Kidney capillary endothelial cell (primary cell): ENCODE results near the gene ENTPD3.
"Not testable (repeated sequence)": the region's sequence is repeated elsewhere in the genome, so short reads cannot be mapped to it uniquely, and the experiment has no call there.

Experiments used
- DNase-seq: peaks from one replicate; pipeline ENCODE4 v3.0.0-alpha.2; 2018; ENCODE audit warnings: low spot score

The ENTPD3 gene

GRCh38 chr3:40407007-40407406 lies 20.0 kb downstream of the ENTPD3 start:
- DNase-seq = no peak

- no peak for DNase-seq
These were observed 20.6 kb downstream of the ENTPD3 start for GRCh38 chr3:40407611-40408010.

- no peak for DNase-seq
These were observed 27.3 kb downstream of the ENTPD3 start for GRCh38 chr3:40414270-40414669.

GRCh38 chr3:40417845-40418543 lies 31.0 kb downstream of the ENTPD3 start:
- DNase-seq = no peak

- no peak for DNase-seq
These were observed 35.9 kb downstream of the ENTPD3 start for GRCh38 chr3:40422861-40423260.

GRCh38 chr3:40427045-40427669 lies 40.2 kb downstream of the ENTPD3 start:
- DNase-seq = no peak

- no peak for DNase-seq
These were observed 45.8 kb downstream of the ENTPD3 start for GRCh38 chr3:40432793-40433192.

- peak; percentile 7 for DNase-seq
These were observed 50.9 kb downstream of the ENTPD3 start for GRCh38 chr3:40437889-40438288.

GRCh38 chr3:40445062-40445461 lies 58.1 kb downstream of the ENTPD3 start:
- DNase-seq = no peak

GRCh38 chr3:40445880-40446279 lies 58.9 kb downstream of the ENTPD3 start:
- no peak for DNase-seq

GRCh38 chr3:40450438-40450837 lies 63.5 kb downstream of the ENTPD3 start:
- DNase-seq = no peak

- DNase-seq = no peak
These were observed 64.6 kb downstream of the ENTPD3 start for GRCh38 chr3:40451551-40451950.

GRCh38 chr3:40452057-40452456 lies 65.1 kb downstream of the ENTPD3 start:
- no peak for DNase-seq

- DNase-seq = no peak
These were observed 65.5 kb downstream of the ENTPD3 start for GRCh38 chr3:40452562-40452875.

GRCh38 chr3:40452876-40453730 lies 66.1 kb downstream of the ENTPD3 start:
- DNase-seq = peak; percentile 99

- DNase-seq = no peak
These were observed 66.9 kb downstream of the ENTPD3 start for GRCh38 chr3:40453933-40454332.

- DNase-seq = no peak
These were observed 68.3 kb downstream of the ENTPD3 start for GRCh38 chr3:40455328-40455727.

GRCh38 chr3:40456279-40456939 lies 69.4 kb downstream of the ENTPD3 start:
- no peak for DNase-seq

GRCh38 chr3:40456940-40457823 lies 70.2 kb downstream of the ENTPD3 start, which contains the start of gene RPL14:
TSS of gene RPL14 (plus strand) at chr3:40457339. CDS start at chr3:40457472, 133 bp downstream.
- peak; percentile 94 for DNase-seq

GRCh38 chr3:40458473-40458872 lies 71.5 kb downstream of the ENTPD3 start:
- no peak for DNase-seq

- not testable (repeated sequence) for DNase-seq
These were observed 73.5 kb downstream of the ENTPD3 start for GRCh38 chr3:40460481-40460880.
